ENCODE data around the gene NRP1.

Gene NRP1

GRCh38 chr10:33212061-33212748 is 122.3 kb downstream of the NRP1 start:
- DNase-seq (ENCODE audit: low spot score): no peak

GRCh38 chr10:33211106-33211878 is 123.2 kb downstream of the NRP1 start:
- DNase-seq (ENCODE audit: low spot score): no peak

GRCh38 chr10:33209802-33210201 is 124.7 kb downstream of the NRP1 start:
- no peak for DNase-seq (ENCODE audit: low spot score)

- DNase-seq (ENCODE audit: low spot score): no peak
Measured at GRCh38 chr10:33208166-33208565, 126.3 kb downstream of the NRP1 start.

GRCh38 chr10:33204031-33204430 is 130.4 kb downstream of the NRP1 start:
- peak; percentile 47 for DNase-seq (ENCODE audit: low spot score)

- no peak for DNase-seq (ENCODE audit: low spot score)
Measured at GRCh38 chr10:33201971-33202370, 132.5 kb downstream of the NRP1 start.

- no peak for DNase-seq (ENCODE audit: low spot score)
Measured at GRCh38 chr10:33201056-33201780, 133.2 kb downstream of the NRP1 start.

- peak; percentile 49 for DNase-seq (ENCODE audit: low spot score)
Measured at GRCh38 chr10:33199731-33200232, 134.7 kb downstream of the NRP1 start.

- DNase-seq (ENCODE audit: low spot score): no peak
Measured at GRCh38 chr10:33198610-33199009, 135.9 kb downstream of the NRP1 start.

GRCh38 chr10:33196710-33197491 is 137.6 kb downstream of the NRP1 start:
- DNase-seq (ENCODE audit: low spot score): peak; percentile 98

GRCh38 chr10:33196377-33196706 is 138.1 kb downstream of the NRP1 start:
- DNase-seq (ENCODE audit: low spot score): no peak

GRCh38 chr10:33195608-33196376 is 138.7 kb downstream of the NRP1 start:
- peak; percentile 63 for DNase-seq (ENCODE audit: low spot score)

GRCh38 chr10:33193701-33194521 is 140.6 kb downstream of the NRP1 start:
- DNase-seq (ENCODE audit: low spot score): peak; percentile 49

GRCh38 chr10:33193057-33193700 is 141.3 kb downstream of the NRP1 start:
- DNase-seq (ENCODE audit: low spot score): peak; percentile 83

- no peak for DNase-seq (ENCODE audit: low spot score)
Measured at GRCh38 chr10:33192190-33192589, 142.3 kb downstream of the NRP1 start.

GRCh38 chr10:33190406-33190805 is 144.1 kb downstream of the NRP1 start:
- DNase-seq (ENCODE audit: low spot score): no peak

- DNase-seq (ENCODE audit: low spot score): no peak
Measured at GRCh38 chr10:33189808-33190207, 144.7 kb downstream of the NRP1 start.

- DNase-seq (ENCODE audit: low spot score): peak; percentile 91
Measured at GRCh38 chr10:33189363-33189762, 145.1 kb downstream of the NRP1 start.

- no peak for DNase-seq (ENCODE audit: low spot score)
Measured at GRCh38 chr10:33187427-33187999, 147.0 kb downstream of the NRP1 start.
